ENCODE data around the gene ARHGAP24. TPM values are rescaled to one million over a fixed set of nuclear protein-coding genes. Genes with fewer than 3 reads are reported as not detected.

The ARHGAP24 gene
- total RNA-seq, 1 experiment from 2014 or later: 1.3 TPM

- RAD21 ChIA-PET (ENCODE audit: low non-redundant PET in 1 of 2, low total read pairs in 2 of 2, uncharacterized antibody in 2 of 2, unreplicated experiment in 2 of 2): no interaction called here
- no peak for ATAC-seq
- intact Hi-C loops (cut with micrococcal nuclease): no loop called here
Measured at GRCh38 chr4:85426366-85426765, 48.6 kb upstream of the ARHGAP24 start.

GRCh38 chr4:85427123-85427522 lies 47.8 kb upstream of the ARHGAP24 start:
- no TSS peak for BruUV-seq (replicated peaks)

More at GRCh38 chr4:85426366-85426765, 48.6 kb upstream of the ARHGAP24 start:
- no peak overlapping the region for H3K4me3 ChIP-seq (replicated peaks in 1 of 2; ENCODE audit: low read depth in 1 of 2, low read length in 2 of 2)
- no peaks in the 10 kb centered on the region for H4K20me1 ChIP-seq (ENCODE audit: insufficient read depth)
- no peaks in the 10 kb centered on the region for H3K9me2 ChIP-seq (ENCODE audit: insufficient read depth)
- ChIA-PET POLR2A (no interaction called here), CTCF (no interaction called here)
- no peak overlapping the region for H3K9ac ChIP-seq (ENCODE audit: low read length)
- no peaks in the 10 kb centered on the region for H3K36me3 ChIP-seq (ENCODE audit: control insufficient read depth in 1 of 2, insufficient read depth in 2 of 2, low read length in 2 of 2)
- DNase-seq (ENCODE audit: low read depth, low spot score): no peak
- H3K27ac ChIP-seq (ENCODE audit: low read depth, low read length): no peak overlapping the region
- no peak overlapping the region for H3K4me2 ChIP-seq (ENCODE audit: low read length)
- H3K4me1 ChIP-seq (ENCODE audit: control insufficient read depth in 1 of 2, insufficient read depth in 2 of 2, low read length in 2 of 2): peaks cover 0 to 8% of the 10 kb centered on the region in 2 experiments; a peak in 1 of 4 replicates
- no TSS peak for BruUV-seq (replicated peaks)
- no peaks in the 10 kb centered on the region for H3K9me3 ChIP-seq (ENCODE audit: control insufficient read depth in 1 of 2, insufficient read depth in 1 of 2, low read depth in 1 of 2, low read length in 2 of 2)
- no peaks in the 10 kb centered on the region for H3K79me2 ChIP-seq (ENCODE audit: insufficient read depth, low read length)
- H3K27me3 ChIP-seq (ENCODE audit: insufficient read depth, low read length): no peaks in the 10 kb centered on the region
- no peak for TF ChIP-seq POLR2AphosphoS5 (IDR thresholded peaks at IDR 0.05; ENCODE audit: low read depth, low read length)
- no peak for TF ChIP-seq TCF7L2 (IDR thresholded peaks at IDR 0.05; ENCODE audit: borderline replicate concordance, extremely low read depth, insufficient read depth, insufficient read length)
- TF ChIP-seq SIN3A (IDR thresholded peaks at IDR 0.05; ENCODE audit: low read depth): no peak
- H2AFZ ChIP-seq (ENCODE audit: low read depth, low read length, poor library complexity, severe bottlenecking): no peak overlapping the region

More at GRCh38 chr4:85427123-85427522, 47.8 kb upstream of the ARHGAP24 start:
- Histone ChIP-seq H3K79me2 (ENCODE audit: insufficient read depth, low read length) (no peaks in the 10 kb centered on the region), H3K4me3 (replicated peaks in 1 of 2; ENCODE audit: low read depth in 1 of 2, low read length in 2 of 2) (no peak overlapping the region), H4K20me1 (ENCODE audit: insufficient read depth) (no peaks in the 10 kb centered on the region), H3K4me1 (ENCODE audit: control insufficient read depth in 1 of 2, insufficient read depth in 2 of 2, low read length in 2 of 2) (peaks cover 0 to 10% of the 10 kb centered on the region in 2 experiments; a peak in 1 of 4 replicates), H3K9ac (ENCODE audit: low read length) (no peak overlapping the region), H3K36me3 (ENCODE audit: control insufficient read depth in 1 of 2, insufficient read depth in 2 of 2, low read length in 2 of 2) (no peaks in the 10 kb centered on the region), H3K9me3 (ENCODE audit: control insufficient read depth in 1 of 2, insufficient read depth in 1 of 2, low read depth in 1 of 2, low read length in 2 of 2) (no peaks in the 10 kb centered on the region), H3K4me2 (ENCODE audit: low read length) (no peak overlapping the region), H3K27ac (ENCODE audit: low read depth, low read length) (no peak overlapping the region), H2AFZ (ENCODE audit: low read depth, low read length, poor library complexity, severe bottlenecking) (no peak overlapping the region), H3K27me3 (ENCODE audit: insufficient read depth, low read length) (no peaks in the 10 kb centered on the region), H3K9me2 (ENCODE audit: insufficient read depth) (no peaks in the 10 kb centered on the region)
- CTCF ChIA-PET: no interaction called here
- POLR2A ChIA-PET: no interaction called here
- RAD21 ChIA-PET (ENCODE audit: low non-redundant PET in 1 of 2, low total read pairs in 2 of 2, uncharacterized antibody in 2 of 2, unreplicated experiment in 2 of 2): no interaction called here
- TF ChIP-seq CEBPB (IDR thresholded peaks at IDR 0.05; ENCODE audit: low read depth): no peak
- TF ChIP-seq SIN3A (IDR thresholded peaks at IDR 0.05; ENCODE audit: low read depth): no peak
- no peak for TF ChIP-seq ELF1 (IDR thresholded peaks at IDR 0.05; ENCODE audit: borderline replicate concordance, low read depth)
- TF ChIP-seq POLR2A (IDR thresholded peaks at IDR 0.05; ENCODE audit: borderline replicate concordance, extremely low read depth, insufficient read depth, insufficient read length): no peak
- TF ChIP-seq POLR2AphosphoS5 (IDR thresholded peaks at IDR 0.05; ENCODE audit: low read depth, low read length): no peak
- TF ChIP-seq YY1 (IDR thresholded peaks at IDR 0.05; ENCODE audit: extremely low read depth, insufficient replicate concordance, low read depth, low read length): no peak
- TF ChIP-seq EGR1 (IDR thresholded peaks at IDR 0.05; ENCODE audit: low read depth): no peak
- no peak for TF ChIP-seq REST (IDR thresholded peaks at IDR 0.05; ENCODE audit: low read depth)
- TF ChIP-seq SP1 (IDR thresholded peaks at IDR 0.05; ENCODE audit: low read depth): no peak
- TF ChIP-seq EZH2phosphoT487 (IDR thresholded peaks at IDR 0.05; ENCODE audit: borderline replicate concordance): no peak
- no peak for TF ChIP-seq SRF (IDR thresholded peaks at IDR 0.05; ENCODE audit: low read depth)
- no peak for TF ChIP-seq ZBTB33 (IDR thresholded peaks at IDR 0.05; ENCODE audit: extremely low read depth, insufficient replicate concordance, low read length)
- TF ChIP-seq CBX3 (IDR thresholded peaks at IDR 0.05; ENCODE audit: low read depth): no peak
- TF ChIP-seq ZFX (IDR thresholded peaks at IDR 0.05): no peak
- intact Hi-C loops (cut with micrococcal nuclease): no loop called here
- no peak for DNase-seq (ENCODE audit: low read depth, low spot score)
- no peak for ATAC-seq
